K562 (cell line): ENCODE measurements around the gene NRP1. TPM values are rescaled to one million over a fixed set of nuclear protein-coding genes. Genes with fewer than 3 reads are reported as not detected.

Experiments
- ATAC-seq: fragments of 200-7000 bp; cut with Tn5 transposase; 3 replicates; pipeline ENCODE4 v1.9.1; 2020; ENCODE audit warnings: moderate library complexity
- BruUV-seq: library from RNA; stranded (reverse); fragments of 400-500 nt; replicated peaks from 2 replicates; lab custom pipeline; 2021; lab: Mats Ljungman, UMichigan
- CTCF ChIA-PET: fragments of 300-600 bp; formaldehyde crosslinking; extraction: SDS; loops from one replicate; lab custom pipeline; 2021; ENCODE audit warnings: low intra/inter-chr PET ratio; lab: Yijun Ruan, JAX
- POLR2A ChIA-PET: fragments of 300-600, 350-650 bp; sonication (Branson Sonifier 250); formaldehyde crosslinking; extraction: SDS; loops from one replicate; lab custom pipeline; 2021; ENCODE audit warnings: antibody characterized with exemption, inconsistent platforms; lab: Yijun Ruan, JAX
- DNase-seq, 4 experiments: peaks; one replicate each; pipeline versions ENCODE4 v3.0.0 to v3.0.0-alpha.2; 2011 to 2018; ENCODE audit warnings: low spot score in 3 of 4, mixed read lengths in 3 of 4; ENCODE audit errors: extremely low read depth in 1 of 4
- FAIRE-seq: peaks from 2 replicates; lab custom pipeline; 2011; peaks lifted over from hg19 to GRCh38; lab: Jason Lieb, UNC
- H2AFZ ChIP-seq: 2 replicates; pipeline ENCODE4 v1.6.0; 2011; ENCODE audit warnings: low read depth, low read length, control low read depth, inconsistent platforms
- H3K27ac ChIP-seq: fragments of 200-600 bp; 3 replicates; pipeline ENCODE4 v1.8.0; 2011; ENCODE audit warnings: low read depth, mild to moderate bottlenecking, control low read depth, inconsistent platforms, low read length, moderate library complexity, mixed read lengths; ENCODE audit errors: extremely low read depth
- H3K27me3 ChIP-seq, 2 experiments: fragments of 300-600 bp in 1 of 2; 2 replicates in 1 of 2; 3 replicates in 1 of 2; pipeline versions ENCODE4 v1.6.0 to v1.8.0; 2011; ENCODE audit warnings: inconsistent platforms in 2 of 2, low read length in 2 of 2, mild to moderate bottlenecking in 1 of 2, mixed read lengths in 1 of 2, moderate library complexity in 1 of 2; ENCODE audit not compliant: control insufficient read depth in 2 of 2, insufficient read depth in 2 of 2
- H3K36me3 ChIP-seq: fragments of 300-600 bp; 3 replicates; pipeline ENCODE4 v1.8.0; 2011; ENCODE audit warnings: mild to moderate bottlenecking, low read length, inconsistent platforms; ENCODE audit not compliant: control insufficient read depth, insufficient read depth
- H3K4me1 ChIP-seq, 2 experiments: fragments of 200-600 bp in 1 of 2; replicated peaks in 1 of 2; 2 replicates in 1 of 2; 3 replicates in 1 of 2; pipeline versions ENCODE4 v1.5.1 to v1.8.0; 2011; ENCODE audit warnings: inconsistent platforms in 2 of 2, low read length in 2 of 2, mild to moderate bottlenecking in 1 of 2, mixed read lengths in 1 of 2, moderate library complexity in 1 of 2; ENCODE audit not compliant: control insufficient read depth in 2 of 2, insufficient read depth in 2 of 2
- H3K4me2 ChIP-seq: 2 replicates; pipeline ENCODE4 v1.6.1; 2011; ENCODE audit warnings: low read length, control low read depth, inconsistent platforms, mixed read lengths; ENCODE audit not compliant: insufficient read depth
- H3K4me3 ChIP-seq: fragments of 200-600 bp; sonication (generic), shearing (Covaris generic); 2 replicates; pipeline ENCODE4 v1.5.1; 2016; ENCODE audit warnings: control low read depth, inconsistent platforms
- H3K79me2 ChIP-seq: fragments of 200-600 bp; 3 replicates; pipeline ENCODE4 v1.8.0; 2011; ENCODE audit warnings: low read length, inconsistent platforms; ENCODE audit not compliant: control insufficient read depth, insufficient read depth
- H3K9ac ChIP-seq, 2 experiments: 2 replicates each; pipeline versions ENCODE4 v1.6.0 to v1.6.1; 2011; ENCODE audit warnings: low read depth in 2 of 2, low read length in 2 of 2, control low read depth in 1 of 2, inconsistent platforms in 1 of 2, mild to moderate bottlenecking in 1 of 2, mixed read lengths in 1 of 2; ENCODE audit not compliant: insufficient read depth in 1 of 2
- H3K9me1 ChIP-seq: one replicate; pipeline ENCODE4 v1.6.0; 2011; ENCODE audit warnings: inconsistent platforms, mild to moderate bottlenecking, low read length, moderate library complexity; ENCODE audit not compliant: control insufficient read depth, insufficient read depth
- H3K9me3 ChIP-seq: replicated peaks from 2 replicates; pipeline ENCODE4 v1.5.1; 2011; ENCODE audit warnings: low read depth, low read length, inconsistent platforms; ENCODE audit not compliant: control insufficient read depth, insufficient read depth
- H4K20me1 ChIP-seq: replicated peaks from 2 replicates; pipeline ENCODE4 v1.6.1; 2011; ENCODE audit warnings: low read length, inconsistent platforms, mixed read lengths; ENCODE audit not compliant: control insufficient read depth, insufficient read depth
- ARNT ChIP-seq, 2 experiments: fragments of 450-650 bp; IDR thresholded peaks; 2 replicates each; pipeline ENCODE4 v1.6.1; 2016; ENCODE audit warnings: mild to moderate bottlenecking in 1 of 2
- MTA3 ChIP-seq: fragments of 450-650 bp; formaldehyde crosslinking; IDR thresholded peaks from 2 replicates; pipeline ENCODE4 v1.6.1; 2017; ENCODE audit warnings: mild to moderate bottlenecking, borderline replicate concordance
- NUFIP1 ChIP-seq: fragments of 450-650 bp; IDR thresholded peaks from 2 replicates; pipeline ENCODE4 v1.6.1; 2018; ENCODE audit not compliant: partially characterized antibody
- SIN3A ChIP-seq, 2 experiments: fragments of 150-350 bp in 1 of 2; IDR thresholded peaks; 2 replicates each; pipeline ENCODE4 v1.6.1; 2011 to 2016; ENCODE audit warnings: borderline replicate concordance in 2 of 2, low read depth in 2 of 2, low read length in 2 of 2, mild to moderate bottlenecking in 2 of 2, moderate library complexity in 2 of 2; ENCODE audit not compliant: control insufficient read depth in 1 of 2
- TFAM ChIP-seq: fragments of 250-450 bp; sonication (Bioruptor Pico); conservative IDR thresholded peaks from 2 replicates; pipeline ENCODE4 v1.5.0; 2021; ENCODE audit warnings: mild to moderate bottlenecking, moderate library complexity
- THRAP3 ChIP-seq: fragments of 450-650 bp; IDR thresholded peaks from 2 replicates; pipeline ENCODE4 v1.6.1; 2016; ENCODE audit warnings: mild to moderate bottlenecking, inconsistent platforms, borderline replicate concordance
- ZNF197 ChIP-seq: fragments of 200-800 bp; sonication (Bioruptor generic); IDR thresholded peaks from 2 replicates; pipeline ENCODE4 v1.6.1; 2016; ENCODE audit warnings: low read depth, missing genetic modification characterization, missing compliant biosample characterization
- WGBS: fragments of 100-300 bp; shearing (Covaris generic); methylation state at CpG from one replicate; pipeline ENCODE4 v1.1.6; 2016; ENCODE audit warnings: low coverage, mixed read lengths; ENCODE audit not compliant: insufficient coverage; ENCODE audit errors: missing lambda C conversion rate; 5-methylcytosine and 5-hydroxymethylcytosine counted together
- in situ Hi-C: fragments of 300-500 bp; cut with MboI; formaldehyde crosslinking; loops from 4 replicates; pipeline ENCODE4 v1.15.0; 2018; ENCODE audit warnings: inconsistent platforms, mixed read lengths
- intact Hi-C: fragments of 100-400 bp; cut with micrococcal nuclease; formaldehyde crosslinking; loops from 2 replicates; pipeline ENCODE4 v1.14.2; 2022
- polyA plus RNA-seq, 8 experiments: library from polyadenylated mRNA; depleted of rRNA in 4 of 8; stranded (reverse) in 5 of 8; unstranded in 3 of 8; fragments of >200 nt; fragmentation: Nextera tagmentation in 2 of 8; fragmentation: Illumina TruSeq in 1 of 8; extraction: Ambion mirVana in 2 of 8; extraction: Trizol in 1 of 8; gene quantifications; 2 replicates each; pipeline versions ENCODE4 v1.2.1 to v1.2.3, GENCODE V29; 2011 to 2014; ENCODE audit warnings: inconsistent platforms in 1 of 8, missing spikeins in 1 of 8
- total RNA-seq, 7 experiments: library from RNA; depleted of rRNA in 6 of 7; stranded (reverse); fragments of >200 nt in 6 of 7; fragmentation: Illumina TruSeq in 2 of 7; extraction: Trizol in 2 of 7; gene quantifications; 2 replicates each; pipeline versions ENCODE4 v1.2.1 to v1.2.3, GENCODE V29; 2011 to 2021; ENCODE audit warnings: low replicate concordance in 1 of 7
- TF ChIP-seq, protein P1 (sequence below): fragments of 250-450 bp; sonication (Bioruptor Pico); IDR thresholded peaks from 2 replicates; pipeline ENCODE4 v1.5.0; 2021; ENCODE audit warnings: mild to moderate bottlenecking, borderline replicate concordance
- TF ChIP-seq, protein P2 (sequence below): fragments of 250-450 bp; sonication (Bioruptor Pico); IDR thresholded peaks from 2 replicates; pipeline ENCODE4 v1.4.0; 2020
- TF ChIP-seq, protein P3 (sequence below): sonication (generic); formaldehyde crosslinking; IDR thresholded peaks from 2 replicates; pipeline ENCODE4 v1.9.0; 2022; ENCODE audit warnings: mild to moderate bottlenecking, missing genetic modification reagents

The NRP1 gene
- total and polyA plus RNA-seq, 9 of the 15 experiments (the other 6 are each of a cell fraction or from before 2014, with no cell fraction given): 0.01 to 0.38 (median 0.04) TPM; not detected in 5

DNA sequence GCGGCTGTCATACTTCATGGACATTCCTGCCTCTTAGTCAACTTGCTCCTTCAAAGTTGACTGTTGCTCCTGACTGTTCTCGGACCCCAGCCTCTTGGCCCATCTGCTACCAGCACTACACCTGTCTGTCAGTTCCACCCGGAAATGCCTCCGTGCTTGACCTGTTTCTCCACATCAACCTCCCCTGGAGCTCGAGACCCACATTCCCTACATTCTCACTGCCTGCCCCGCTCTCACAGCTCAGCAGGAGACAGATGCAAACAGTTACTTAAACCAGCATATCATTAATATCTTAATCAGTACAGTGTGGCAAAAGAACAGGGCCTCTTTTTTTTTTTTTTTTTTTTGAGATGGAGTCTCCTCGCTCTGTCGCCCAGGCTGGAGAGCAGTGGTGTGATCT, 174.3 kb downstream of the NRP1 start:
- 4% methylated on average over 5 of the region's 8 CpGs for WGBS
- no peaks in the 10 kb centered on the region for H3K9me1 ChIP-seq
- no TSS peak for BruUV-seq
- no peaks in the 10 kb centered on the region for H3K9me3 ChIP-seq
- in situ Hi-C loops: no loop called here
- H3K27ac ChIP-seq: no peak overlapping the region
- H3K4me2 ChIP-seq: no peak overlapping the region
- DNase-seq (no peak), ATAC-seq (no peak), FAIRE-seq (no peak)
- ChIA-PET POLR2A (interaction anchor here (1.1 to 1.2 kb wide), 2 partner anchors 10 to 11 kb away, joined by 3 read pairs; no protein-coding TSS in a partner anchor), CTCF (no interaction called here)
- no peaks in the 10 kb centered on the region for H3K4me1 ChIP-seq
- H3K36me3 ChIP-seq: no peaks in the 10 kb centered on the region
- H4K20me1 ChIP-seq: no peaks in the 10 kb centered on the region; the same call in 1 of the 2 replicates
- peaks cover 2 to 6% of the 10 kb centered on the region in 2 experiments; a peak in 1 of 5 replicates for H3K27me3 ChIP-seq
- H2AFZ ChIP-seq: no peak overlapping the region
- no peaks in the 10 kb centered on the region for H3K79me2 ChIP-seq
- no peak overlapping the region for H3K4me3 ChIP-seq
- TF ChIP-seq ARNT (IDR thresholded peaks at IDR 0.05): no peak
- TF ChIP-seq SIN3A (IDR thresholded peaks at IDR 0.05; ENCODE audit: borderline replicate concordance in 2 of 2, control insufficient read depth in 1 of 2, low read depth in 2 of 2, low read length in 2 of 2): no peak
- no peak for TF ChIP-seq TFAM (CRISPR knock-in tag)
- TF ChIP-seq, protein P1, sequence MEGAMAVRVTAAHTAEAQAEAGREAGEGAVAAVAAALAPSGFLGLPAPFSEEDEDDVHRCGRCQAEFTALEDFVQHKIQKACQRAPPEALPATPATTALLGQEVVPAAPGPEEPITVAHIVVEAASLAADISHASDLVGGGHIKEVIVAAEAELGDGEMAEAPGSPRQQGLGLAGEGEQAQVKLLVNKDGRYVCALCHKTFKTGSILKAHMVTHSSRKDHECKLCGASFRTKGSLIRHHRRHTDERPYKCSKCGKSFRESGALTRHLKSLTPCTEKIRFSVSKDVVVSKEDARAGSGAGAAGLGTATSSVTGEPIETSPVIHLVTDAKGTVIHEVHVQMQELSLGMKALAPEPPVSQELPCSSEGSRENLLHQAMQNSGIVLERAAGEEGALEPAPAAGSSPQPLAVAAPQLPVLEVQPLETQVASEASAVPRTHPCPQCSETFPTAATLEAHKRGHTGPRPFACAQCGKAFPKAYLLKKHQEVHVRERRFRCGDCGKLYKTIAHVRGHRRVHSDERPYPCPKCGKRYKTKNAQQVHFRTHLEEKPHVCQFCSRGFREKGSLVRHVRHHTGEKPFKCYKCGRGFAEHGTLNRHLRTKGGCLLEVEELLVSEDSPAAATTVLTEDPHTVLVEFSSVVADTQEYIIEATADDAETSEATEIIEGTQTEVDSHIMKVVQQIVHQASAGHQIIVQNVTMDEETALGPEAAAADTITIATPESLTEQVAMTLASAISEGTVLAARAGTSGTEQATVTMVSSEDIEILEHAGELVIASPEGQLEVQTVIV (CRISPR knock-in tag): no peak
- TF ChIP-seq NUFIP1: no peak
- TF ChIP-seq, protein P2, sequence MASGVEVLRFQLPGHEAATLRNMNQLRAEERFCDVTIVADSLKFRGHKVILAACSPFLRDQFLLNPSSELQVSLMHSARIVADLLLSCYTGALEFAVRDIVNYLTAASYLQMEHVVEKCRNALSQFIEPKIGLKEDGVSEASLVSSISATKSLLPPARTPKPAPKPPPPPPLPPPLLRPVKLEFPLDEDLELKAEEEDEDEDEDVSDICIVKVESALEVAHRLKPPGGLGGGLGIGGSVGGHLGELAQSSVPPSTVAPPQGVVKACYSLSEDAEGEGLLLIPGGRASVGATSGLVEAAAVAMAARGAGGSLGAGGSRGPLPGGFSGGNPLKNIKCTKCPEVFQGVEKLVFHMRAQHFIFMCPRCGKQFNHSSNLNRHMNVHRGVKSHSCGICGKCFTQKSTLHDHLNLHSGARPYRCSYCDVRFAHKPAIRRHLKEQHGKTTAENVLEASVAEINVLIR (CRISPR knock-in tag): no peak
- TF ChIP-seq MTA3: no peak
- TF ChIP-seq ZNF197: no peak
- TF ChIP-seq, protein P3, sequence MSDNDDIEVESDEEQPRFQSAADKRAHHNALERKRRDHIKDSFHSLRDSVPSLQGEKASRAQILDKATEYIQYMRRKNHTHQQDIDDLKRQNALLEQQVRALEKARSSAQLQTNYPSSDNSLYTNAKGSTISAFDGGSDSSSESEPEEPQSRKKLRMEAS (CRISPR knock-in tag): no peak
- TF ChIP-seq THRAP3: no peak
- intact Hi-C loops: no loop called here
- no peak overlapping the region for H3K9ac ChIP-seq
